ENCODE results near the gene MFGE8.

Gene MFGE8

DNA sequence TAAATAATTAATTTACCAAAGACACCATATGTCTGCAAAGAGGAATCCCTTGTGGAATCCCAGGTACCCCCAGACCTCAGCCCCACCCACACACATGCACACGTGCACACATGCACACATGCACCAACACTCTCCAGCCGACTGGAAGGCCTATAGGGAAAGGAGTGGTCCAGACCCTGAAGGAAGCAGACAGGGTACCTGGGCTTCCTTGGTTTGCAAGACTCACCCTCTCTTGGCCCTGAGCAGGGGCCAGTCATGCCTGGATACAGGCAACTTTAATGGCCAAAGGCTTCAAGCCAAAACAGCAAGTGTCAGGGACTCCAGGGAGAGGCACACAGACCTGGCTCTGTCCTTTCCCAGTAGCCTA, 8.9 kb downstream of the MFGE8 start:
- DNase-seq, result no peak
- intact Hi-C loops (cut with DNase I; ENCODE audit: low total_unique reads), result no loop called here

DNA sequence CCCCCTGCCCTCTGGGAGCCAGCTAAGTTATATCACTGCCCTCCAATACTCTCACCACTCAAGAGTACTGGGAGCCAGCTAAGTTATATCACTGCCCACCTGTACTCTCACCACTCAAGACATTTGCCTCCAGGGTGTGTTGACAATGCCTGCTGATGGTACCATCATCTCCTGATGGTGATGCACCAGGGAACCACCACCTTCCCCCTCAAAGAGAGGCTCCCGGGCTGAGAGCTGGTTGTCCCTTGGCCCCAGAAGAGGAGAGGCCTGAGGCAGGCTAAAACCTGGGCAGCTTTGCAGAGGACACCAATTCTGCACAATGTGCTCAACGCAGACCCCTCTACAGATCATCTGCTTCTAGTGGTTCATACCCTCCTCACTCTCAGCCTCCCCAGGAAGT, 10.3 kb downstream of the MFGE8 start:
- no peak for DNase-seq
- no peaks in the 10 kb centered on the region for H3K27me3 ChIP-seq
- no peaks in the 10 kb centered on the region for H3K9me3 ChIP-seq
- H3K4me3 ChIP-seq, result no peak overlapping the region
- intact Hi-C loops (cut with DNase I; ENCODE audit: low total_unique reads), result no loop called here
- H3K27ac ChIP-seq, result peak overlapping the region; percentile 58 to 87
- peaks cover 6 to 100% (median 72%) of the 10 kb centered on the region in 4 donors for H3K4me1 ChIP-seq
- peaks cover 77 to 88% (median 87%) of the 10 kb centered on the region in 3 donors for H3K36me3 ChIP-seq
- no peak for TF ChIP-seq CTCF (IDR thresholded peaks at IDR 0.05)

More for the DNA sequence above, 8.9 kb downstream of the MFGE8 start:
- H3K4me3 ChIP-seq, result no peak overlapping the region
- no peak for TF ChIP-seq CTCF (IDR thresholded peaks at IDR 0.05)
- peaks cover 6 to 100% (median 73%) of the 10 kb centered on the region in 4 donors for H3K4me1 ChIP-seq
- H3K27ac ChIP-seq, result peak overlapping the region; percentile 58 to 87
- H3K9me3 ChIP-seq, result no peaks in the 10 kb centered on the region
- peaks cover 82 to 94% (median 93%) of the 10 kb centered on the region in 3 donors for H3K36me3 ChIP-seq
- no peaks in the 10 kb centered on the region for H3K27me3 ChIP-seq

- no peak for TF ChIP-seq CTCF (IDR thresholded peaks at IDR 0.05)
- Histone ChIP-seq H3K9me3 (no peaks in the 10 kb centered on the region), H3K27me3 (no peaks in the 10 kb centered on the region), H3K4me1 (peaks cover 6 to 100% (median 71%) of the 10 kb centered on the region in 4 donors), H3K36me3 (peaks cover 72 to 84% (median 82%) of the 10 kb centered on the region in 3 donors), H3K4me3 (no peak overlapping the region), H3K27ac (peak overlapping the region; percentile 58 to 87)
- intact Hi-C loops (cut with DNase I; ENCODE audit: low total_unique reads), result no loop called here
- DNase-seq, result no peak
These were observed 10.9 kb downstream of the MFGE8 start for GRCh38 chr15:88902221-88902835.

- peak overlapping the region; percentile 58 to 87 for H3K27ac ChIP-seq
- intact Hi-C loops (cut with DNase I; ENCODE audit: low total_unique reads), result no loop called here
- H3K36me3 ChIP-seq, result peaks cover 67 to 77% (median 75%) of the 10 kb centered on the region in 3 donors
- H3K4me1 ChIP-seq, result peaks cover 6 to 100% (median 71%) of the 10 kb centered on the region in 4 donors
- H3K4me3 ChIP-seq, result no peak overlapping the region
- no peak for DNase-seq
- H3K9me3 ChIP-seq, result no peaks in the 10 kb centered on the region
- no peak for TF ChIP-seq CTCF (IDR thresholded peaks at IDR 0.05)
- no peaks in the 10 kb centered on the region for H3K27me3 ChIP-seq
These were observed 11.5 kb downstream of the MFGE8 start for GRCh38 chr15:88901508-88902220.

DNA sequence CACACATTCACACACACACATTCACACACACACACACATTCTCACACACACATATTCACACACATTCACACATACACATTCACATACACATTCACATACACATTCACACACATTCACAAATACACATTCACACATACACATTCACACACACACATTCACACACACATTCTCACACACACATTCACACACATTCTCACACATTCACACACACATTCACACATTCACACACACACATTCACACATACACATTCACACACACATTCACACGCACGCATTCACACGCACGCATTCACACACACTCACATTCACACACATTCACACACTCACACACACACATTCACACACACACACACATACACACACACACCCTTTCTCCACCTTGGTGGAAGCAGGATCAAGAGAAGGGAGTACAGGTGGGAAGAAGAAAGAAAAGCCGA, 12.2 kb downstream of the MFGE8 start:
- DNase-seq, result no peak
- H3K36me3 ChIP-seq, result peaks cover 60 to 70% (median 69%) of the 10 kb centered on the region in 3 donors
- no peaks in the 10 kb centered on the region for H3K9me3 ChIP-seq
- peak overlapping the region; percentile 78 to 87 for H3K27ac ChIP-seq
- no peak for TF ChIP-seq CTCF (IDR thresholded peaks at IDR 0.05)
- H3K4me1 ChIP-seq, result peaks cover 6 to 100% (median 70%) of the 10 kb centered on the region in 4 donors
- intact Hi-C loops (cut with DNase I; ENCODE audit: low total_unique reads), result no loop called here
- H3K4me3 ChIP-seq, result no peak overlapping the region
- H3K27me3 ChIP-seq, result no peaks in the 10 kb centered on the region
